ENCODE data around the gene PRKAG2.

DNA sequence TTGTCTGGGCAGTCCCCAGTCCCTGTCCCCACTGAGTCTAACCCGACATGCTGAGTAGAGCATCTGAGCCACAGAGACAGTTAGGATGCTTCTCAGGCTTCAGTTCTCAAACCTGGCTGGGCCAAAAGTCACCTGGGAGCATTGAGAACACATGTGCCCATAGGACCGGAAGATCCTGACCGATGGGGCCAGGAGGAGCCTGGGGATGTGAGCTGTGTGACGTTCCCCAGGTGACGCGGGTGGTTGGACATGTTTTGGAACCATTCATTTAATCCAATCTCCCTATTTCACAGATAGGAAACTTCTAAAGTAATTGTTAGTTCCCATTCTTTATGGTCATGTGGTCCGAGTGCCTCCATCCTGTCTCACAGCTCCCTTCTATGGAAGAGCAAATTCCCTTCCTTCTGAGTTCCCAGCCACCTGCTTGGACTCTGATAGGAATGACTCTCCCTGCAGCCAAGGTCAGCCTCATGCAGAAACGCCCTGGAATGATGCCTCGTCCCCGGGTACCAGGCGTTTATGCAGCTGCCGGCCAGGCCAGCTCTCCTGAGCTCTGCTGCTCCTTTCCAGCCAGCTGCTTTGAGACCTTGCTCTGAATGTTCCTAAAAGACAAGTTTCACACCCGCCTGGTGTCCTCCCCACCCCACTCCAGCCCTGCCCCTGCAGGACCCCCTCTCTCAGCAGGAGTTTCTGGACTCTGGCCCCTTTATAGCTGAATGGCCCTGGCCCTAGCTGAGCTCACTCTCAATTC, 190.7 kb downstream of the PRKAG2 start:
- TF ChIP-seq CTCF (IDR thresholded peaks at IDR 0.05) = no peak
- TF ChIP-seq POLR2A (IDR thresholded peaks at IDR 0.05) = no peak

Measured in thyroid gland (tissue), 4 donors.